ENCODE data around the gene SWAP70. TPM values are rescaled to one million over a fixed set of nuclear protein-coding genes. Genes with fewer than 3 reads are reported as not detected.

SWAP70 gene
- total and polyA plus RNA-seq, 9 of the 15 experiments (the other 6 are each of a cell fraction or from before 2014, with no cell fraction given) = 1.7 to 4.9 (median 3.9) TPM

DNA sequence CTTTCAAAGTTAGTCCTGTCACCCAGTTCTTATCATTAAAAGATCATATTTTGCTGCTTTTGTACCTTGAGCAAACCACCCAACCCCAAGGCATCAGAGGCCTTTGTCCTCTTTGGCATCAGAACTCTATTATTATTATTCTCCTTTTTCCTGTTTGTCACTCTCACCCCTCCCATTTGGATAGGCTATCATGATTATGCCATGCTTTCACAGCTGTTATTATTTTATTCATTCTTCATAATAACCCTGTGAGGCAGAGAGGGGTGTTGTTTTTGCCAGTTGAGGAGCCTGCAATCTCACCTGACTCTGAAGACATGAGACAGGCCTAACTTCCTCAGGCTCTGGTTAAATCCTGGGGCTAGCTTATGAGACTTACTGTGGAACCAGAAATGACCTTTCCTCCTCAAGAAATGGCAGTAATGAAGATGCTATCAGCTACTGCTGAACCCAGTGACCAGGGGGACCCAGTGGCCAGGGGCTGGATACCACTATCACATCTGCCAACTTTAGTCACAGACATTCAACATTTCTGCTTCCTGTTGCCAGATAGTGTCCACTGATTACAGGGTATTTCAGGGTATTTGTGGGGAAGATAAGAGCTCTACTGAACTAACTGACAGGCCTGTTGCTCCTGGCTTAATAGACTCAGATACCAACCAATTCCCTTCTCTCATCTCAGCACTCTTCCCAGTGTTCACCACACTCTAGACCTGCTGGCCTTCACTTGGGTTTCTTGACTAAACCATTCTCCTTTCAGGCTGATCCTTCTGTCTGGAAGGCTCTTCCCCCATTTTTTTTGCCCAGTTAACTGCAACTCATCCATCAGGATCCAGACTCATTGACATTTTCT, 11.8 kb upstream of the SWAP70 start (continued):
- no peak for TF ChIP-seq RBBP5 (IDR thresholded peaks at IDR 0.05; ENCODE audit: borderline replicate concordance, insufficient read depth, low read length, poor library complexity, severe bottlenecking)
- peak; percentile 89 for TF ChIP-seq RNF2 (IDR thresholded peaks at IDR 0.05)
- no peak for TF ChIP-seq CBX8 (IDR thresholded peaks at IDR 0.05; ENCODE audit: borderline replicate concordance, extremely low read depth, low read depth, low read length, poor library complexity, severe bottlenecking)
- TF ChIP-seq ZNF24 (IDR thresholded peaks at IDR 0.05) = no peak
- no peak for TF ChIP-seq NFE2L1 (tag; IDR thresholded peaks at IDR 0.05; ENCODE audit: borderline replicate concordance, low read depth)
- TF ChIP-seq SOX6 (IDR thresholded peaks at IDR 0.05) = peak; percentile 70
- TF ChIP-seq HMGN3 (IDR thresholded peaks at IDR 0.05; ENCODE audit: borderline replicate concordance, extremely low read depth, insufficient read length, low read depth, low read length) = peak; percentile 64
- peak; percentile 53; the same call in 1 of the 2 replicates for TF ChIP-seq CREM (IDR thresholded peaks at IDR 0.05; ENCODE audit: low read depth)
- peak; percentile 60 for TF ChIP-seq GABPA (tag; conservative IDR thresholded peaks at IDR 0.05; ENCODE audit: low read depth)
- no peak for TF ChIP-seq PTRF (tag; IDR thresholded peaks at IDR 0.05)
- no peak for TF ChIP-seq NFYB (IDR thresholded peaks at IDR 0.05; ENCODE audit: extremely low read depth, insufficient read length)
- peak; percentile 19; the same call in 1 of the 2 replicates for TF ChIP-seq EHMT2 (IDR thresholded peaks at IDR 0.05)
- no peak for TF ChIP-seq DDX20 (tag; IDR thresholded peaks at IDR 0.05; ENCODE audit: low read depth)
- peak; percentile 57; the same call in 1 of the 2 replicates for TF ChIP-seq MYNN (IDR thresholded peaks at IDR 0.05)
- no peak for TF ChIP-seq MYNN (CRISPR knock-in tag; IDR thresholded peaks at IDR 0.05)
- TF ChIP-seq, protein P1, sequence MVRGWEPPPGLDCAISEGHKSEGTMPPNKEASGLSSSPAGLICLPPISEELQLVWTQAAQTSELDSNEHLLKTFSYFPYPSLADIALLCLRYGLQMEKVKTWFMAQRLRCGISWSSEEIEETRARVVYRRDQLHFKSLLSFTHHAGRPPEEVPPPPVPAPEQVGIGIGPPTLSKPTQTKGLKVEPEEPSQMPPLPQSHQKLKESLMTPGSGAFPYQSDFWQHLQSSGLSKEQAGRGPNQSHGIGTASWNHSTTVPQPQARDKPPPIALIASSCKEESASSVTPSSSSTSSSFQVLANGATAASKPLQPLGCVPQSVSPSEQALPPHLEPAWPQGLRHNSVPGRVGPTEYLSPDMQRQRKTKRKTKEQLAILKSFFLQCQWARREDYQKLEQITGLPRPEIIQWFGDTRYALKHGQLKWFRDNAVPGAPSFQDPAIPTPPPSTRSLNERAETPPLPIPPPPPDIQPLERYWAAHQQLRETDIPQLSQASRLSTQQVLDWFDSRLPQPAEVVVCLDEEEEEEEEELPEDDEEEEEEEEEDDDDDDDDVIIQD (CRISPR knock-in tag; IDR thresholded peaks at IDR 0.05) = no peak
- TF ChIP-seq ZNF224 (CRISPR knock-in tag; IDR thresholded peaks at IDR 0.05) = no peak
- TF ChIP-seq RBM34 (IDR thresholded peaks at IDR 0.05; ENCODE audit: borderline replicate concordance, insufficient read depth, low read length) = no peak
- no peak for TF ChIP-seq ZNF274 (IDR thresholded peaks at IDR 0.05; ENCODE audit: borderline replicate concordance, low read depth, low read length)
- no peak for TF ChIP-seq IRF2 (CRISPR knock-in tag; IDR thresholded peaks at IDR 0.05)

Measured in K562 (cell line).